ENCODE data around the gene DPEP1. TPM values are rescaled to one million over a fixed set of nuclear protein-coding genes. Genes with fewer than 3 reads are reported as not detected.

Gene DPEP1
- total RNA-seq, 1 experiment from 2014 or later, result 1.1 TPM

DNA sequence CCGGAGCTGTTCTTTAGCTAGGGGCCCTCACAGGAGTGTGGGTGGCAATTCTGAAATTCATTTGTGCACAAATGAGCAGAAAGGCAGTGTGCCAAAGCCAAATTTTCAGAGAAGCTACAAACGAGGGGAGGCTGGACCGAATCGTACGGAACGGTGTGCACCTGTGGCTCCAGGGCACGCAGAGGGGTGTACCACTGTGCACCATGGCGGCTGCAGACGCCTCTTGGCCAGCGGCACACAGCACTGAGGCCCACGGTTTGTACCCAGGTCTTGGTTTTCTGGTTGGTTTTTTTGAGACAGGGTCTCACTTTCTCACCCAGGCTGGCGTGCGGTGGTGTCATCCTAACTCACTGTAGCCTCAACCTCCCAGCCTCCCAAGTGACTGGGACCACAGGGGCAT is 29.1 kb downstream of the DPEP1 start:
- Histone ChIP-seq H3K9me2 (ENCODE audit: insufficient read depth) (no peaks in the 10 kb centered on the region), H4K20me1 (ENCODE audit: insufficient read depth) (no peaks in the 10 kb centered on the region), H3K79me2 (ENCODE audit: insufficient read depth, low read length) (no peaks in the 10 kb centered on the region), H3K27me3 (ENCODE audit: insufficient read depth, low read length) (no peaks in the 10 kb centered on the region), H2AFZ (ENCODE audit: low read depth, low read length, poor library complexity, severe bottlenecking) (no peak overlapping the region), H3K4me3 (replicated peaks in 1 of 2; ENCODE audit: low read depth in 1 of 2, low read length in 2 of 2) (no peak overlapping the region), H3K36me3 (ENCODE audit: control insufficient read depth in 1 of 2, insufficient read depth in 2 of 2, low read length in 2 of 2) (peaks cover 12 to 15% of the 10 kb centered on the region in 2 experiments; a peak in 3 of 4 replicates), H3K9ac (ENCODE audit: low read length) (no peak overlapping the region), H3K9me3 (ENCODE audit: control insufficient read depth in 1 of 2, insufficient read depth in 1 of 2, low read depth in 1 of 2, low read length in 2 of 2) (no peaks in the 10 kb centered on the region), H3K27ac (ENCODE audit: low read depth, low read length) (no peak overlapping the region), H3K4me2 (ENCODE audit: low read length) (no peak overlapping the region), H3K4me1 (ENCODE audit: control insufficient read depth in 1 of 2, insufficient read depth in 2 of 2, low read length in 2 of 2) (peaks cover 8 to 26% of the 10 kb centered on the region in 2 experiments; a peak in 3 of 4 replicates)
- CTCF ChIA-PET, result interaction anchor here (0.9 to 1.8 kb wide), 2 partner anchors 41 to 43 kb away, joined by 3 to 6 read pairs; no protein-coding TSS in a partner anchor
- POLR2A ChIA-PET, result no interaction called here
- BruUV-seq (replicated peaks), result no TSS peak
- RAD21 ChIA-PET (ENCODE audit: low non-redundant PET in 1 of 2, low total read pairs in 2 of 2, uncharacterized antibody in 2 of 2, unreplicated experiment in 2 of 2), result interaction anchor here (0.7 to 2.0 kb wide), 3 partner anchors 27 to 43 kb away, joined by 3 to 10 read pairs (median 4); no protein-coding TSS in a partner anchor
- intact Hi-C loops (cut with micrococcal nuclease), result no loop called here
- no peak for ATAC-seq
- DNase-seq (ENCODE audit: low read depth, low spot score), result no peak
- no peak for TF ChIP-seq CBX3 (IDR thresholded peaks at IDR 0.05; ENCODE audit: low read depth)
- no peak for TF ChIP-seq FOSL1 (IDR thresholded peaks at IDR 0.05; ENCODE audit: low read depth)
- no peak for TF ChIP-seq ZFX (IDR thresholded peaks at IDR 0.05)
- TF ChIP-seq JUND (IDR thresholded peaks at IDR 0.05), result no peak
- no peak for TF ChIP-seq SRF (IDR thresholded peaks at IDR 0.05; ENCODE audit: low read depth)
- no peak for TF ChIP-seq YY1 (IDR thresholded peaks at IDR 0.05; ENCODE audit: extremely low read depth, insufficient replicate concordance, low read depth, low read length)
- no peak for TF ChIP-seq CTCF (IDR thresholded peaks at IDR 0.05 in 2 of 3, conservative IDR thresholded peaks at IDR 0.05 in 1 of 3; ENCODE audit: borderline replicate concordance in 1 of 3, insufficient read depth in 1 of 3, low read depth in 2 of 3, low read length in 2 of 3)
- TF ChIP-seq EGR1 (IDR thresholded peaks at IDR 0.05; ENCODE audit: low read depth), result no peak
- no peak for TF ChIP-seq SP1 (IDR thresholded peaks at IDR 0.05; ENCODE audit: low read depth)
- no peak for TF ChIP-seq EZH2phosphoT487 (IDR thresholded peaks at IDR 0.05; ENCODE audit: borderline replicate concordance)
- no peak for TF ChIP-seq RAD21 (IDR thresholded peaks at IDR 0.05; ENCODE audit: low read depth)
- no peak for TF ChIP-seq TCF7L2 (IDR thresholded peaks at IDR 0.05; ENCODE audit: borderline replicate concordance, extremely low read depth, insufficient read depth, insufficient read length)
- TF ChIP-seq POLR2A (IDR thresholded peaks at IDR 0.05; ENCODE audit: borderline replicate concordance, extremely low read depth, insufficient read depth, insufficient read length), result no peak
- TF ChIP-seq, protein P1, sequence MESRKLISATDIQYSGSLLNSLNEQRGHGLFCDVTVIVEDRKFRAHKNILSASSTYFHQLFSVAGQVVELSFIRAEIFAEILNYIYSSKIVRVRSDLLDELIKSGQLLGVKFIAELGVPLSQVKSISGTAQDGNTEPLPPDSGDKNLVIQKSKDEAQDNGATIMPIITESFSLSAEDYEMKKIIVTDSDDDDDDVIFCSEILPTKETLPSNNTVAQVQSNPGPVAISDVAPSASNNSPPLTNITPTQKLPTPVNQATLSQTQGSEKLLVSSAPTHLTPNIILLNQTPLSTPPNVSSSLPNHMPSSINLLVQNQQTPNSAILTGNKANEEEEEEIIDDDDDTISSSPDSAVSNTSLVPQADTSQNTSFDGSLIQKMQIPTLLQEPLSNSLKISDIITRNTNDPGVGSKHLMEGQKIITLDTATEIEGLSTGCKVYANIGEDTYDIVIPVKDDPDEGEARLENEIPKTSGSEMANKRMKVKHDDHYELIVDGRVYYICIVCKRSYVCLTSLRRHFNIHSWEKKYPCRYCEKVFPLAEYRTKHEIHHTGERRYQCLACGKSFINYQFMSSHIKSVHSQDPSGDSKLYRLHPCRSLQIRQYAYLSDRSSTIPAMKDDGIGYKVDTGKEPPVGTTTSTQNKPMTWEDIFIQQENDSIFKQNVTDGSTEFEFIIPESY (IDR thresholded peaks at IDR 0.05; ENCODE audit: extremely low read depth, insufficient replicate concordance, low read length), result no peak
- TF ChIP-seq EZH2 (IDR thresholded peaks at IDR 0.05), result no peak
- TF ChIP-seq, protein P2, sequence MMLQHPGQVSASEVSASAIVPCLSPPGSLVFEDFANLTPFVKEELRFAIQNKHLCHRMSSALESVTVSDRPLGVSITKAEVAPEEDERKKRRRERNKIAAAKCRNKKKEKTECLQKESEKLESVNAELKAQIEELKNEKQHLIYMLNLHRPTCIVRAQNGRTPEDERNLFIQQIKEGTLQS (IDR thresholded peaks at IDR 0.05), result no peak
- TF ChIP-seq MAX (IDR thresholded peaks at IDR 0.05), result no peak
- TF ChIP-seq POLR2AphosphoS5 (IDR thresholded peaks at IDR 0.05; ENCODE audit: low read depth, low read length), result no peak; the same call in 1 of the 2 replicates
- TF ChIP-seq SIN3A (IDR thresholded peaks at IDR 0.05; ENCODE audit: low read depth), result no peak
- TF ChIP-seq ZNF274 (IDR thresholded peaks at IDR 0.05; ENCODE audit: low read depth, low read length), result no peak
